Neural progenitor cell (in vitro differentiated cells): ENCODE measurements around the gene PLCG2.

Experiments used
- EZH2 ChIP-seq: fragments of 200-600 bp; sonication (generic); IDR thresholded peaks from 2 replicates; pipeline ENCODE4 v1.6.1; 2017; ENCODE audit warnings: antibody characterized with exemption, mild to moderate bottlenecking, moderate library complexity
- EZH2phosphoT487 ChIP-seq: fragments of 200-600 bp; sonication (generic); IDR thresholded peaks from 2 replicates; pipeline ENCODE4 v1.6.1; 2017; ENCODE audit warnings: antibody characterized with exemption
- TF ChIP-seq, protein P1 (sequence below): fragments of 200-600 bp; sonication (generic); IDR thresholded peaks from 2 replicates; pipeline ENCODE4 v1.5.1; 2017; ENCODE audit warnings: antibody characterized with exemption, mild to moderate bottlenecking

DNA sequence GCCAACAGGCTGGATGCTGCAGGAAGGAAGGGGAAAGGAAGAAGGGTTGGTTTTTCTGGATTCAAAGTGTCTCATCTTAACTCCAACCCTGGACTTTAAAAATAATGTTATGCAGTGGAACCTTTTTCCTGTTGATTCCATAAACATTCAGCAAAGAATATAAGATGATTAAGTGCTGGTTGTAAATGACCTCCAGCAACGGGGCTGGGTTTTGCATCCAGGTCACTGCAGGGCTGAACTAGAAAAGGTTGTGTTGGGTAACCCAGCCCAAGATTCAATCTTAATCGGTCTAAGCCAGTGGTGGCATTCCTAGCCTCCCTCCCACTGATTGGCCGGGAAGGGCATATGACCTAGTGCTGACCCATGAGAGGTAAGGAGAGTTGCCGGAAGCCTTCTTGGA, 34.2 kb upstream of the PLCG2 start:
- TF ChIP-seq, protein P1, sequence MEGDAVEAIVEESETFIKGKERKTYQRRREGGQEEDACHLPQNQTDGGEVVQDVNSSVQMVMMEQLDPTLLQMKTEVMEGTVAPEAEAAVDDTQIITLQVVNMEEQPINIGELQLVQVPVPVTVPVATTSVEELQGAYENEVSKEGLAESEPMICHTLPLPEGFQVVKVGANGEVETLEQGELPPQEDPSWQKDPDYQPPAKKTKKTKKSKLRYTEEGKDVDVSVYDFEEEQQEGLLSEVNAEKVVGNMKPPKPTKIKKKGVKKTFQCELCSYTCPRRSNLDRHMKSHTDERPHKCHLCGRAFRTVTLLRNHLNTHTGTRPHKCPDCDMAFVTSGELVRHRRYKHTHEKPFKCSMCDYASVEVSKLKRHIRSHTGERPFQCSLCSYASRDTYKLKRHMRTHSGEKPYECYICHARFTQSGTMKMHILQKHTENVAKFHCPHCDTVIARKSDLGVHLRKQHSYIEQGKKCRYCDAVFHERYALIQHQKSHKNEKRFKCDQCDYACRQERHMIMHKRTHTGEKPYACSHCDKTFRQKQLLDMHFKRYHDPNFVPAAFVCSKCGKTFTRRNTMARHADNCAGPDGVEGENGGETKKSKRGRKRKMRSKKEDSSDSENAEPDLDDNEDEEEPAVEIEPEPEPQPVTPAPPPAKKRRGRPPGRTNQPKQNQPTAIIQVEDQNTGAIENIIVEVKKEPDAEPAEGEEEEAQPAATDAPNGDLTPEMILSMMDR, result no peak
- no peak for TF ChIP-seq EZH2
- no peak for TF ChIP-seq EZH2phosphoT487
